K562 (cell line): ENCODE results near the gene SVBP. TPM values are rescaled to one million over a fixed set of nuclear protein-coding genes. Genes with fewer than 3 reads are reported as not detected.

Experiments used
- GTF2E2 ChIP-seq: fragments of 200-800 bp; sonication (Bioruptor generic); IDR thresholded peaks from 2 replicates; pipeline ENCODE4 v1.6.1; 2016; ENCODE audit warnings: missing genetic modification characterization, missing compliant biosample characterization
- JUN ChIP-seq, 2 experiments: sonication (generic) in 1 of 2; formaldehyde crosslinking in 1 of 2; IDR thresholded peaks; 2 replicates each; pipeline versions ENCODE4 v1.6.1 to v1.8.0; 2012 to 2022; ENCODE audit warnings: borderline replicate concordance in 2 of 2, mild to moderate bottlenecking in 2 of 2, improper control_type of control experiment in 1 of 2, low read depth in 1 of 2, low read length in 1 of 2, missing genetic modification reagents in 1 of 2
- MIER1 ChIP-seq: fragments of 450-650 bp; IDR thresholded peaks from 2 replicates; pipeline ENCODE4 v1.6.1; 2016; ENCODE audit warnings: antibody characterized with exemption, mild to moderate bottlenecking, low read depth
- NFRKB ChIP-seq: fragments of 450-650 bp; IDR thresholded peaks from 2 replicates; pipeline ENCODE4 v1.6.1; 2016; ENCODE audit warnings: low read depth
- TEAD1 ChIP-seq, 2 experiments: fragments of 450-650 bp in 1 of 2; sonication (generic) in 1 of 2; formaldehyde crosslinking; IDR thresholded peaks; 2 replicates each; pipeline versions ENCODE4 v1.4.0 to v1.8.0; 2020 to 2022; ENCODE audit warnings: mild to moderate bottlenecking in 2 of 2, missing genetic modification reagents in 1 of 2
- TEAD2 ChIP-seq: fragments of 450-650 bp; IDR thresholded peaks from 2 replicates; pipeline ENCODE4 v1.6.1; 2016; ENCODE audit warnings: missing genetic modification characterization, control low read depth, missing compliant biosample characterization
- ZBTB2 ChIP-seq: fragments of 450-650 bp; IDR thresholded peaks from 2 replicates; pipeline ENCODE4 v1.6.1; 2016; ENCODE audit warnings: antibody characterized with exemption
- ZFX ChIP-seq: sonication (generic); formaldehyde crosslinking; IDR thresholded peaks from 2 replicates; pipeline ENCODE4 v1.8.0; 2022; ENCODE audit warnings: mild to moderate bottlenecking, missing genetic modification reagents, moderate library complexity
- ZNF324 ChIP-seq: fragments of 250-450 bp; sonication (Bioruptor Pico); IDR thresholded peaks from 2 replicates; pipeline ENCODE4 v1.4.0; 2020; ENCODE audit warnings: mild to moderate bottlenecking
- polyA plus RNA-seq, 8 experiments: library from polyadenylated mRNA; depleted of rRNA in 4 of 8; stranded (reverse) in 5 of 8; unstranded in 3 of 8; fragments of >200 nt; fragmentation: Nextera tagmentation in 2 of 8; fragmentation: Illumina TruSeq in 1 of 8; extraction: Ambion mirVana in 2 of 8; extraction: Trizol in 1 of 8; gene quantifications; 2 replicates each; pipeline versions ENCODE4 v1.2.1 to v1.2.3, GENCODE V29; 2011 to 2014; ENCODE audit warnings: inconsistent platforms in 1 of 8, missing spikeins in 1 of 8
- total RNA-seq, 7 experiments: library from RNA; depleted of rRNA in 6 of 7; stranded (reverse); fragments of >200 nt in 6 of 7; fragmentation: Illumina TruSeq in 2 of 7; extraction: Trizol in 2 of 7; gene quantifications; 2 replicates each; pipeline versions ENCODE4 v1.2.1 to v1.2.3, GENCODE V29; 2011 to 2021; ENCODE audit warnings: low replicate concordance in 1 of 7
- TF ChIP-seq, protein P1 (sequence below): fragments of 450-650 bp; IDR thresholded peaks from 2 replicates; pipeline ENCODE4 v1.6.1; 2016; ENCODE audit warnings: mild to moderate bottlenecking, moderate library complexity
- TF ChIP-seq, protein P2 (sequence below): fragments of 250-450 bp; sonication (Bioruptor Pico); IDR thresholded peaks from 2 replicates; pipeline ENCODE4 v1.5.0; 2022; ENCODE audit warnings: mild to moderate bottlenecking

SVBP gene
- total and polyA plus RNA-seq, 9 of the 15 experiments (the other 6 are each of a cell fraction or from before 2014, with no cell fraction given): 31.7 to 49.7 (median 40.0) TPM

DNA sequence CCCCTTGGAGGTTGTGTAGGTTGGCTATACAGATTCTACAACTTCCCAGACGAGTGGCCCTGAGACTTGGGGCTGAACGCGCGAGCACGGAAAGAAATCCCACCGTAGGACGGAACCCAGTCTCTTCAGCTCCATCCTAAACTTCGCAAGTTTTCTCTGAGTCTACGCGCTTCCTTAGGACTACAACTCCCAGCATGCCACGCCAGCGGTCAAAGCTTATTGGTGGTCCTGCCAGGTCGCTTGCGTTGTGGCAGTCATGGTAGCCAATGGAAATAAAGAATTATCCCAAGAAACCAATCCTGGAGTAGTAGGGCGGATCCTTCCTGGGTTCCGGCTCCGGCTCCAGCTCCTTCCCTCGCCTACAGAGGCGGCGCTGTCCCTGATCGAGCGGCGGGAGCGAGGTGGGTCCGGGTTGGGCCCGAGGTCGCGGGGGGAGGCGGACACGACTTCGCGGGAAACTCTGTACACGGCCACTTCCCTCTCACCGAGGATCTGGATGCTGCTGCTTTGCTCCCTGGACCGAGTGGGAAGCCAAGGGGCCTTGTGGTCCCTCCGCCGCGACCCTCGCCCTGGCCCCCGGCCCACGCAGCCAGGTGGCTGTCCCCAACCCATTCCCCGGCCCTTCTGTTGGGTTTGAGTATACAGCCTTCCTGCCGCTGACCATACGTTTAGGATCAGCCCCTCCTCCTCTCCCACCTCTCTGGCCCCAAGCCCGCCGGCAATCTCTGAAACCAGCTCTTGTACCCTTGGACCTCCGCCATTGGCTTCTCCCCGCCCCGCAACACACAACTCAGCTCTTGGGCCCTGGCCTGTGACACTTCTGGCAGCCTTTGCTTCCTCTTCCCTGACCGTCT is 29.3 kb upstream of the SVBP start, which contains the start of gene ZNF691 (continued):
- TF ChIP-seq, protein P1, sequence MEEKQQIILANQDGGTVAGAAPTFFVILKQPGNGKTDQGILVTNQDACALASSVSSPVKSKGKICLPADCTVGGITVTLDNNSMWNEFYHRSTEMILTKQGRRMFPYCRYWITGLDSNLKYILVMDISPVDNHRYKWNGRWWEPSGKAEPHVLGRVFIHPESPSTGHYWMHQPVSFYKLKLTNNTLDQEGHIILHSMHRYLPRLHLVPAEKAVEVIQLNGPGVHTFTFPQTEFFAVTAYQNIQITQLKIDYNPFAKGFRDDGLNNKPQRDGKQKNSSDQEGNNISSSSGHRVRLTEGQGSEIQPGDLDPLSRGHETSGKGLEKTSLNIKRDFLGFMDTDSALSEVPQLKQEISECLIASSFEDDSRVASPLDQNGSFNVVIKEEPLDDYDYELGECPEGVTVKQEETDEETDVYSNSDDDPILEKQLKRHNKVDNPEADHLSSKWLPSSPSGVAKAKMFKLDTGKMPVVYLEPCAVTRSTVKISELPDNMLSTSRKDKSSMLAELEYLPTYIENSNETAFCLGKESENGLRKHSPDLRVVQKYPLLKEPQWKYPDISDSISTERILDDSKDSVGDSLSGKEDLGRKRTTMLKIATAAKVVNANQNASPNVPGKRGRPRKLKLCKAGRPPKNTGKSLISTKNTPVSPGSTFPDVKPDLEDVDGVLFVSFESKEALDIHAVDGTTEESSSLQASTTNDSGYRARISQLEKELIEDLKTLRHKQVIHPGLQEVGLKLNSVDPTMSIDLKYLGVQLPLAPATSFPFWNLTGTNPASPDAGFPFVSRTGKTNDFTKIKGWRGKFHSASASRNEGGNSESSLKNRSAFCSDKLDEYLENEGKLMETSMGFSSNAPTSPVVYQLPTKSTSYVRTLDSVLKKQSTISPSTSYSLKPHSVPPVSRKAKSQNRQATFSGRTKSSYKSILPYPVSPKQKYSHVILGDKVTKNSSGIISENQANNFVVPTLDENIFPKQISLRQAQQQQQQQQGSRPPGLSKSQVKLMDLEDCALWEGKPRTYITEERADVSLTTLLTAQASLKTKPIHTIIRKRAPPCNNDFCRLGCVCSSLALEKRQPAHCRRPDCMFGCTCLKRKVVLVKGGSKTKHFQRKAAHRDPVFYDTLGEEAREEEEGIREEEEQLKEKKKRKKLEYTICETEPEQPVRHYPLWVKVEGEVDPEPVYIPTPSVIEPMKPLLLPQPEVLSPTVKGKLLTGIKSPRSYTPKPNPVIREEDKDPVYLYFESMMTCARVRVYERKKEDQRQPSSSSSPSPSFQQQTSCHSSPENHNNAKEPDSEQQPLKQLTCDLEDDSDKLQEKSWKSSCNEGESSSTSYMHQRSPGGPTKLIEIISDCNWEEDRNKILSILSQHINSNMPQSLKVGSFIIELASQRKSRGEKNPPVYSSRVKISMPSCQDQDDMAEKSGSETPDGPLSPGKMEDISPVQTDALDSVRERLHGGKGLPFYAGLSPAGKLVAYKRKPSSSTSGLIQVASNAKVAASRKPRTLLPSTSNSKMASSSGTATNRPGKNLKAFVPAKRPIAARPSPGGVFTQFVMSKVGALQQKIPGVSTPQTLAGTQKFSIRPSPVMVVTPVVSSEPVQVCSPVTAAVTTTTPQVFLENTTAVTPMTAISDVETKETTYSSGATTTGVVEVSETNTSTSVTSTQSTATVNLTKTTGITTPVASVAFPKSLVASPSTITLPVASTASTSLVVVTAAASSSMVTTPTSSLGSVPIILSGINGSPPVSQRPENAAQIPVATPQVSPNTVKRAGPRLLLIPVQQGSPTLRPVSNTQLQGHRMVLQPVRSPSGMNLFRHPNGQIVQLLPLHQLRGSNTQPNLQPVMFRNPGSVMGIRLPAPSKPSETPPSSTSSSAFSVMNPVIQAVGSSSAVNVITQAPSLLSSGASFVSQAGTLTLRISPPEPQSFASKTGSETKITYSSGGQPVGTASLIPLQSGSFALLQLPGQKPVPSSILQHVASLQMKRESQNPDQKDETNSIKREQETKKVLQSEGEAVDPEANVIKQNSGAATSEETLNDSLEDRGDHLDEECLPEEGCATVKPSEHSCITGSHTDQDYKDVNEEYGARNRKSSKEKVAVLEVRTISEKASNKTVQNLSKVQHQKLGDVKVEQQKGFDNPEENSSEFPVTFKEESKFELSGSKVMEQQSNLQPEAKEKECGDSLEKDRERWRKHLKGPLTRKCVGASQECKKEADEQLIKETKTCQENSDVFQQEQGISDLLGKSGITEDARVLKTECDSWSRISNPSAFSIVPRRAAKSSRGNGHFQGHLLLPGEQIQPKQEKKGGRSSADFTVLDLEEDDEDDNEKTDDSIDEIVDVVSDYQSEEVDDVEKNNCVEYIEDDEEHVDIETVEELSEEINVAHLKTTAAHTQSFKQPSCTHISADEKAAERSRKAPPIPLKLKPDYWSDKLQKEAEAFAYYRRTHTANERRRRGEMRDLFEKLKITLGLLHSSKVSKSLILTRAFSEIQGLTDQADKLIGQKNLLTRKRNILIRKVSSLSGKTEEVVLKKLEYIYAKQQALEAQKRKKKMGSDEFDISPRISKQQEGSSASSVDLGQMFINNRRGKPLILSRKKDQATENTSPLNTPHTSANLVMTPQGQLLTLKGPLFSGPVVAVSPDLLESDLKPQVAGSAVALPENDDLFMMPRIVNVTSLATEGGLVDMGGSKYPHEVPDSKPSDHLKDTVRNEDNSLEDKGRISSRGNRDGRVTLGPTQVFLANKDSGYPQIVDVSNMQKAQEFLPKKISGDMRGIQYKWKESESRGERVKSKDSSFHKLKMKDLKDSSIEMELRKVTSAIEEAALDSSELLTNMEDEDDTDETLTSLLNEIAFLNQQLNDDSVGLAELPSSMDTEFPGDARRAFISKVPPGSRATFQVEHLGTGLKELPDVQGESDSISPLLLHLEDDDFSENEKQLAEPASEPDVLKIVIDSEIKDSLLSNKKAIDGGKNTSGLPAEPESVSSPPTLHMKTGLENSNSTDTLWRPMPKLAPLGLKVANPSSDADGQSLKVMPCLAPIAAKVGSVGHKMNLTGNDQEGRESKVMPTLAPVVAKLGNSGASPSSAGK: peak; percentile 87
- TF ChIP-seq JUN (IDR thresholded peaks at IDR 0.05; ENCODE audit: borderline replicate concordance, low read depth, low read length): no peak
- peak; percentile 59; the same call in 1 of the 2 replicates for TF ChIP-seq JUN (CRISPR knock-in tag; IDR thresholded peaks at IDR 0.05; ENCODE audit: borderline replicate concordance)
- TF ChIP-seq ZBTB2: 0 out of 2 replicates have a peak, but pooled peaks have one; percentile 50
- peak; percentile 72 for TF ChIP-seq NFRKB
- TF ChIP-seq GTF2E2 (tag): no peak; the same call in 1 of the 2 replicates
- TF ChIP-seq TEAD2: no peak
- TF ChIP-seq ZNF324 (CRISPR knock-in tag): 0 out of 2 replicates have a peak, but pooled peaks have one; percentile 35
- TF ChIP-seq TEAD1 (CRISPR knock-in tag; IDR thresholded peaks at IDR 0.05): peak in 1 of 2 experiments; percentile 83; a peak in 1 of 4 replicates
- TF ChIP-seq, protein P2, sequence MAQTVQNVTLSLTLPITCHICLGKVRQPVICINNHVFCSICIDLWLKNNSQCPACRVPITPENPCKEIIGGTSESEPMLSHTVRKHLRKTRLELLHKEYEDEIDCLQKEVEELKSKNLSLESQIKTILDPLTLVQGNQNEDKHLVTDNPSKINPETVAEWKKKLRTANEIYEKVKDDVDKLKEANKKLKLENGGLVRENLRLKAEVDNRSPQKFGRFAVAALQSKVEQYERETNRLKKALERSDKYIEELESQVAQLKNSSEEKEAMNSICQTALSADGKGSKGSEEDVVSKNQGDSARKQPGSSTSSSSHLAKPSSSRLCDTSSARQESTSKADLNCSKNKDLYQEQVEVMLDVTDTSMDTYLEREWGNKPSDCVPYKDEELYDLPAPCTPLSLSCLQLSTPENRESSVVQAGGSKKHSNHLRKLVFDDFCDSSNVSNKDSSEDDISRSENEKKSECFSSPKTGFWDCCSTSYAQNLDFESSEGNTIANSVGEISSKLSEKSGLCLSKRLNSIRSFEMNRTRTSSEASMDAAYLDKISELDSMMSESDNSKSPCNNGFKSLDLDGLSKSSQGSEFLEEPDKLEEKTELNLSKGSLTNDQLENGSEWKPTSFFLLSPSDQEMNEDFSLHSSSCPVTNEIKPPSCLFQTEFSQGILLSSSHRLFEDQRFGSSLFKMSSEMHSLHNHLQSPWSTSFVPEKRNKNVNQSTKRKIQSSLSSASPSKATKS: no peak
- TF ChIP-seq ZFX (CRISPR knock-in tag): peak; percentile 93
- TF ChIP-seq MIER1: peak; percentile 71; the same call in 1 of the 2 replicates
